HG02884 (cell line): ENCODE measurements around the gene NEURL4.
"Not testable (repeated sequence)": the region's sequence is repeated elsewhere in the genome, so short reads cannot be mapped to it uniquely, and the experiment has no call there.

ENCODE experiments used
- ATAC-seq: cut with Tn5 transposase; IDR thresholded peaks from one replicate; pipeline ENCODE4 v1.9.1; 2021; ENCODE audit warnings: mild to moderate bottlenecking, moderate library complexity; ENCODE audit not compliant: unreplicated experiment

The NEURL4 gene

GRCh38 chr17:7347630-7348477 is 18.7 kb upstream of the NEURL4 start:
- ATAC-seq, result no peak

GRCh38 chr17:7346761-7347614 is 17.9 kb upstream of the NEURL4 start:
- ATAC-seq, result no peak

GRCh38 chr17:7343250-7343649 is 14.1 kb upstream of the NEURL4 start:
- no peak for ATAC-seq

GRCh38 chr17:7341842-7342241 is 12.7 kb upstream of the NEURL4 start:
- no peak for ATAC-seq

- no peak for ATAC-seq
Measured at GRCh38 chr17:7340179-7340578, 11.0 kb upstream of the NEURL4 start.

GRCh38 chr17:7337600-7337999 is 8.5 kb upstream of the NEURL4 start:
- not testable (repeated sequence) for ATAC-seq

- no peak for ATAC-seq
Measured at GRCh38 chr17:7336240-7337175, 7.4 kb upstream of the NEURL4 start, which contains the start of gene ACAP1. Gene ACAP1 (plus strand): TSS chr17:7336529. CDS start chr17:7336735, 206 bp downstream.

- not testable (repeated sequence) for ATAC-seq
Measured at GRCh38 chr17:7335765-7336164, 6.6 kb upstream of the NEURL4 start.

- no peak for ATAC-seq
Measured at GRCh38 chr17:7334938-7335538, 5.9 kb upstream of the NEURL4 start.

GRCh38 chr17:7332600-7333069 is 3.5 kb upstream of the NEURL4 start:
- not testable (repeated sequence) for ATAC-seq

GRCh38 chr17:7332111-7332510 is 3.0 kb upstream of the NEURL4 start:
- ATAC-seq, result no peak

- no peak for ATAC-seq
Measured at GRCh38 chr17:7330638-7331015, 1.5 kb upstream of the NEURL4 start.

GRCh38 chr17:7329997-7330637 is 982 bp upstream of the NEURL4 start:
- peak; percentile 42 for ATAC-seq

GRCh38 chr17:7329374-7329996 is 350 bp upstream of the NEURL4 start:
- no peak for ATAC-seq

- ATAC-seq, result no peak
Measured at GRCh38 chr17:7328009-7328408, 1.1 kb downstream of the NEURL4 start.

GRCh38 chr17:7327501-7327900 is 1.6 kb downstream of the NEURL4 start:
- no peak for ATAC-seq

GRCh38 chr17:7327056-7327455 is 2.1 kb downstream of the NEURL4 start:
- ATAC-seq, result no peak

GRCh38 chr17:7326186-7326585 is 2.9 kb downstream of the NEURL4 start:
- no peak for ATAC-seq

- no peak for ATAC-seq
Measured at GRCh38 chr17:7325031-7325528, 4.1 kb downstream of the NEURL4 start.
